ENCODE measurements around the gene MTCL3.
A peak's percentile ranks its signal among the peaks of the same experiment; 100 is the strongest.

The MTCL3 gene

GRCh38 chr6:127486934-127487333, 32.2 kb downstream of the MTCL3 start:
- in situ Hi-C loops (cut with HindIII; ENCODE audit: low sequenced_read_pairs) = no loop called here
- DNase-seq (ENCODE audit: low read depth, low spot score) = no peak
- no peak overlapping the region for H3K4me3 ChIP-seq (ENCODE audit: low read depth, low read length)
- TF ChIP-seq CTCF (IDR thresholded peaks at IDR 0.05; ENCODE audit: low read depth, low read length) = no peak

GRCh38 chr6:127484212-127484863, 34.8 kb downstream of the MTCL3 start:
- no peak overlapping the region for H3K4me3 ChIP-seq (ENCODE audit: low read depth, low read length)
- no peak for TF ChIP-seq CTCF (IDR thresholded peaks at IDR 0.05; ENCODE audit: low read depth, low read length)
- peak; percentile 78 for DNase-seq (ENCODE audit: low read depth, low spot score)
- in situ Hi-C loops (cut with HindIII; ENCODE audit: low sequenced_read_pairs) = no loop called here

- no peak overlapping the region for H3K4me3 ChIP-seq (ENCODE audit: low read depth, low read length)
- DNase-seq (ENCODE audit: low read depth, low spot score) = peak; percentile 8
- in situ Hi-C loops (cut with HindIII; ENCODE audit: low sequenced_read_pairs) = no loop called here
- TF ChIP-seq CTCF (IDR thresholded peaks at IDR 0.05; ENCODE audit: low read depth, low read length) = no peak
These were observed 35.6 kb downstream of the MTCL3 start for GRCh38 chr6:127483399-127484055.

GRCh38 chr6:127482325-127482724, 36.8 kb downstream of the MTCL3 start:
- DNase-seq (ENCODE audit: low read depth, low spot score) = no peak
- in situ Hi-C loops (cut with HindIII; ENCODE audit: low sequenced_read_pairs) = no loop called here

GRCh38 chr6:127481628-127482027, 37.5 kb downstream of the MTCL3 start:
- DNase-seq (ENCODE audit: low read depth, low spot score) = peak; percentile 75
- H3K4me3 ChIP-seq (ENCODE audit: low read depth, low read length) = no peak overlapping the region
- in situ Hi-C loops (cut with HindIII; ENCODE audit: low sequenced_read_pairs) = no loop called here
- no peak for TF ChIP-seq CTCF (IDR thresholded peaks at IDR 0.05; ENCODE audit: low read depth, low read length)

More at GRCh38 chr6:127482325-127482724, 36.8 kb downstream of the MTCL3 start:
- H3K4me3 ChIP-seq (ENCODE audit: low read depth, low read length) = no peak overlapping the region
- no peak for TF ChIP-seq CTCF (IDR thresholded peaks at IDR 0.05; ENCODE audit: low read depth, low read length)

- no peak overlapping the region for H3K4me3 ChIP-seq (ENCODE audit: low read depth, low read length)
- peak; percentile 12 for DNase-seq (ENCODE audit: low read depth, low spot score)
- no peak for TF ChIP-seq CTCF (IDR thresholded peaks at IDR 0.05; ENCODE audit: low read depth, low read length)
- in situ Hi-C loops (cut with HindIII; ENCODE audit: low sequenced_read_pairs) = no loop called here
These were observed 38.0 kb downstream of the MTCL3 start for GRCh38 chr6:127481111-127481510.
